OCI-LY7 (cell line): ENCODE data around the gene MOK. TPM values are rescaled to one million over a fixed set of nuclear protein-coding genes. Genes with fewer than 3 reads are reported as not detected.

Experiments
- BruUV-seq: library from RNA; stranded (reverse); fragments of 400-500 nt; replicated peaks from 2 replicates; lab custom pipeline; 2021; lab: Mats Ljungman, UMichigan
- CTCF ChIA-PET: fragments of 300-600 bp; sonication (Branson Sonifier 250); formaldehyde crosslinking; loops from one replicate; lab custom pipeline; 2022; ENCODE audit warnings: antibody characterized with exemption; ENCODE audit not compliant: unreplicated experiment; lab: Charles Lee
- POLR2A ChIA-PET: fragments of 300-600 bp; sonication (Branson Sonifier 250); formaldehyde crosslinking; loops from one replicate; lab custom pipeline; 2022; ENCODE audit warnings: antibody characterized with exemption; lab: Charles Lee
- DNase-seq: peaks from one replicate; pipeline ENCODE4 v3.0.0-alpha.2; 2015; ENCODE audit warnings: low spot score
- H2AFZ ChIP-seq: fragments of 200-600 bp; sonication (generic), shearing (Covaris generic); 2 replicates; pipeline ENCODE4 v1.6.1; 2014; ENCODE audit warnings: mild to moderate bottlenecking, antibody characterized with exemption, low read length, moderate library complexity
- H3K27ac ChIP-seq: fragments of 200-600 bp; sonication (generic); 2 replicates; pipeline ENCODE4 v1.5.1; 2014; ENCODE audit warnings: mixed run types, low read depth, mild to moderate bottlenecking, moderate library complexity, low read length, inconsistent platforms; ENCODE audit not compliant: poor library complexity, severe bottlenecking
- H3K36me3 ChIP-seq: fragments of 200-600 bp; sonication (generic); 2 replicates; pipeline ENCODE4 v1.6.1; 2014; ENCODE audit warnings: mild to moderate bottlenecking, antibody characterized with exemption, low read length, moderate library complexity, mixed read lengths; ENCODE audit not compliant: insufficient read depth
- H3K4me1 ChIP-seq: fragments of 200-600 bp; sonication (generic); 2 replicates; pipeline ENCODE4 v1.5.1; 2014; ENCODE audit warnings: mild to moderate bottlenecking, low read length; ENCODE audit not compliant: insufficient read depth, poor library complexity, severe bottlenecking
- H3K4me2 ChIP-seq: fragments of 200-600 bp; sonication (generic); 2 replicates; pipeline ENCODE4 v1.6.1; 2014; ENCODE audit warnings: mild to moderate bottlenecking, low read length
- H3K4me3 ChIP-seq: fragments of 200-600 bp; sonication (generic); 2 replicates; pipeline ENCODE4 v1.5.1; 2014; ENCODE audit warnings: mild to moderate bottlenecking, low read depth, low read length; ENCODE audit not compliant: poor library complexity, severe bottlenecking
- H3K79me2 ChIP-seq: fragments of 200-600 bp; sonication (generic); 2 replicates; pipeline ENCODE4 v1.6.1; 2016; ENCODE audit warnings: low read depth, mild to moderate bottlenecking, low read length, moderate library complexity, mixed read lengths; ENCODE audit not compliant: insufficient read depth
- H3K9me2 ChIP-seq: fragments of 200-600 bp; sonication (generic); 2 replicates; pipeline ENCODE4 v1.6.1; 2016; ENCODE audit warnings: mild to moderate bottlenecking, low read length, mixed read lengths; ENCODE audit not compliant: insufficient read depth
- H3K9me3 ChIP-seq: fragments of 200-600 bp; sonication (generic); 2 replicates; pipeline ENCODE4 v1.6.1; 2014; ENCODE audit warnings: mild to moderate bottlenecking, mixed run types, low read length, mixed read lengths
- H4K20me1 ChIP-seq: fragments of 200-600 bp; sonication (generic); 2 replicates; pipeline ENCODE4 v1.6.1; 2014; ENCODE audit warnings: mild to moderate bottlenecking, antibody characterized with exemption, low read length, moderate library complexity, mixed read lengths; ENCODE audit not compliant: insufficient read depth
- EZH2phosphoT487 ChIP-seq: fragments of 200-600 bp; sonication (generic); IDR thresholded peaks from 2 replicates; pipeline ENCODE4 v1.6.1; 2018; ENCODE audit warnings: low read depth, borderline replicate concordance, mild to moderate bottlenecking, mixed run types, antibody characterized with exemption, low read length, moderate library complexity, mixed read lengths
- intact Hi-C: fragments of 100-400 bp; cut with micrococcal nuclease; formaldehyde crosslinking; loops from one replicate; pipeline ENCODE4 v1.10.0; 2022; ENCODE audit not compliant: unreplicated experiment
- total RNA-seq, 2 experiments: library from RNA; depleted of rRNA in 1 of 2; stranded (reverse); fragments of >200 nt in 1 of 2; shearing (Covaris generic) in 1 of 2; gene quantifications; 2 replicates each; pipeline ENCODE4 v1.2.3, GENCODE V29; 2014 to 2022
- TF ChIP-seq, protein P1 (sequence below): fragments of 200-600 bp; sonication (generic); conservative IDR thresholded peaks from 2 replicates; pipeline ENCODE4 v1.5.1; 2014; ENCODE audit warnings: mild to moderate bottlenecking, antibody characterized with exemption, low read length, moderate library complexity, mixed read lengths

The MOK gene
- total RNA-seq, 2 experiments from 2014 or later: 2.2 to 4.0 TPM

DNA sequence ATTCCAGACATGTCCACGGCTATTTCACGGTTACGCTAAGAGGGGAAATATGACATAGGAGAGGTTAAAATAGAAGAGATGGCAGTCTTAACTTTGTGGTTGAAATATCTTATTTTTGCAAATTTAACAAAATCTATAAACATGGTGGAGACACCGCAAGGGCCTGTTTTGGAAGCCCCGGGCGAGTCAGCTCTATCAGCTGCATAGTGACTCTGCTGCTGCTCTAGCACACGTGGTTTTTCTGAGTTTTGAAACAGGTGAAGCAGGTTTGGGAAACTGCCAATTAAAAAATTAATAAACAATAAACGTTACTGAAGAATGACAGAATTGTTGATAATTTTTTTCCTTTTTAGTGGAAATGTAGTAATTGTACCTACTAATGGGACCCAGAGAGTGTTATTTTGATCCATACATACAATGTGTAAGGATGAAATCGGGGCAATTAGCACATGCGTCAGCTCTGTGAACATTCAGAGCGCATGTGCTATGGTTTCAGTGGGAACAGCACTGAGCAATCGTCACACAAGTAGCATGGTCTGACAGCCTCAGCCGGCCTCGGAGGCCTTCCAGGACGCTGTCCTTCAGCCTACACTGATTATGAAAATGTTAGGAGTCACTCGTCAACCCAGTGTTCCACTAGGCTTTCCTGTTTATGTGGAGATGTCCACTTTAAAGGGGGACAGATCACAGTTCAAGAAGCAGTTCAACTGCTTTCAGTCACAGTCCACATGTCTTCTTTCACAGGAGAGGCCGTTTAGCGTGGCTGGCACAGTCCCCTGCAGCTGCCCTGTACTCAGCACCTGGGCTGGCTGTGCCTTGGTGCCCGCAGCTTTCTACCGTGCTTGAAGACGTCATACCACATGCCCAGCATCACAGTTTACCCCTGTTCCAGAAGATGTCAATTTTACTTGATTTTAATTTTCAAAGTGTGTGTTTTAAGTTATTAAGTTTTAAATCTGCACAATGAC, 51.8 kb downstream of the MOK start:
- no peaks in the 10 kb centered on the region for H3K79me2 ChIP-seq
- no peaks in the 10 kb centered on the region for H3K9me3 ChIP-seq
- BruUV-seq: no TSS peak
- H2AFZ ChIP-seq: no peak overlapping the region
- H4K20me1 ChIP-seq: no peaks in the 10 kb centered on the region
- TF ChIP-seq, protein P1, sequence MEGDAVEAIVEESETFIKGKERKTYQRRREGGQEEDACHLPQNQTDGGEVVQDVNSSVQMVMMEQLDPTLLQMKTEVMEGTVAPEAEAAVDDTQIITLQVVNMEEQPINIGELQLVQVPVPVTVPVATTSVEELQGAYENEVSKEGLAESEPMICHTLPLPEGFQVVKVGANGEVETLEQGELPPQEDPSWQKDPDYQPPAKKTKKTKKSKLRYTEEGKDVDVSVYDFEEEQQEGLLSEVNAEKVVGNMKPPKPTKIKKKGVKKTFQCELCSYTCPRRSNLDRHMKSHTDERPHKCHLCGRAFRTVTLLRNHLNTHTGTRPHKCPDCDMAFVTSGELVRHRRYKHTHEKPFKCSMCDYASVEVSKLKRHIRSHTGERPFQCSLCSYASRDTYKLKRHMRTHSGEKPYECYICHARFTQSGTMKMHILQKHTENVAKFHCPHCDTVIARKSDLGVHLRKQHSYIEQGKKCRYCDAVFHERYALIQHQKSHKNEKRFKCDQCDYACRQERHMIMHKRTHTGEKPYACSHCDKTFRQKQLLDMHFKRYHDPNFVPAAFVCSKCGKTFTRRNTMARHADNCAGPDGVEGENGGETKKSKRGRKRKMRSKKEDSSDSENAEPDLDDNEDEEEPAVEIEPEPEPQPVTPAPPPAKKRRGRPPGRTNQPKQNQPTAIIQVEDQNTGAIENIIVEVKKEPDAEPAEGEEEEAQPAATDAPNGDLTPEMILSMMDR: no peak
- TF ChIP-seq EZH2phosphoT487: no peak
- H3K36me3 ChIP-seq: no peaks in the 10 kb centered on the region
- H3K4me1 ChIP-seq: no peaks in the 10 kb centered on the region
- H3K4me3 ChIP-seq: no peak overlapping the region
- intact Hi-C loops: no loop called here
- CTCF ChIA-PET: no interaction called here
- no peak for DNase-seq
- POLR2A ChIA-PET: interaction anchor here (0.6 kb wide), 1 partner anchor 1205 kb away, joined by 3 read pairs; no protein-coding TSS in a partner anchor
- no peak overlapping the region for H3K4me2 ChIP-seq
- no peaks in the 10 kb centered on the region for H3K9me2 ChIP-seq
- H3K27ac ChIP-seq: no peak overlapping the region

DNA sequence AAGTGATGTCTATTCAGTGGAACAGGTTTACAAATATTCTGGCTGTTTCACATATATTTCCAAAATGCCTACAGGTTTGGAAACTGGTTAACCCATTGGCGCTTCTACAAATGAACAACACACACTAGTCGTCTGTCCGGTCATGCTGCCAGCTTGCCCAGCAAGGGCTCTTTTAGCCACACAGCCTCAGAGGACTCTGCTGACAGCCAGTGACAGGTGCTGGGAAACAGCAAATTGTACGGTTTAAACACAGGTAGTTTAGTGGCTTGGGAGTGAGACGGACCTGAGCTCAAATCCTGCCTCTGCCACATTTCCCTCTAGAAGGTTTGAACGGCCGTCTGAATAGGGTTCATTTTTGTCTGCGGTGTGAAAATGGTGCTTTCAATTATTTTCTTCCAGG, 53.8 kb downstream of the MOK start:
- no peaks in the 10 kb centered on the region for H4K20me1 ChIP-seq
- H3K9me3 ChIP-seq: no peaks in the 10 kb centered on the region
- no peaks in the 10 kb centered on the region for H3K4me1 ChIP-seq
- no peak overlapping the region for H3K4me2 ChIP-seq
- intact Hi-C loops: no loop called here
- H3K4me3 ChIP-seq: no peak overlapping the region
- H3K27ac ChIP-seq: no peak overlapping the region
- H3K79me2 ChIP-seq: no peaks in the 10 kb centered on the region
- POLR2A ChIA-PET: no interaction called here
- DNase-seq: no peak
- no peak overlapping the region for H2AFZ ChIP-seq
- TF ChIP-seq, protein P1: no peak
- TF ChIP-seq EZH2phosphoT487: no peak
- H3K9me2 ChIP-seq: no peaks in the 10 kb centered on the region
- no peaks in the 10 kb centered on the region for H3K36me3 ChIP-seq
- CTCF ChIA-PET: no interaction called here
- BruUV-seq: no TSS peak

DNA sequence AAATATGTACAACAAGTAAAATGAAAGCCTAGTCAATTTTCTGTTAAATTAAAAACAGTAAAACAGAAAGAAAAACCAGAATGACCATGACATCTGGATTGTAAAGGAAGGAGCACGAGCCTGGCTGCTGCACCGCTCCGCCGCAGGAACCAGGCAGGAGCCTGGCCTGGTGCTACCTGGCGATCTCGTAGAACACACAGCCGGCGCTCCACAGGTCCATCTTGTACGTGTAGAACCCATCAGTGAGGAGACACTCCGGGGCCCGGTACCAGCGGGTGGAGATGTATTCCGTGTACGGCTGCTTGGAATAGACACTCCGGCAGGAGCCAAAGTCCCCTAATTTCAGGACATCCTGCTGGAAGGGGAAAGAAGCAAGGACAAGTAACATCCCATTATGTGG, 54.3 kb downstream of the MOK start:
- BruUV-seq: no TSS peak
- no peak overlapping the region for H2AFZ ChIP-seq
- no peak for TF ChIP-seq EZH2phosphoT487
- TF ChIP-seq, protein P1: no peak
- no peaks in the 10 kb centered on the region for H3K79me2 ChIP-seq
- no peaks in the 10 kb centered on the region for H3K9me2 ChIP-seq
- intact Hi-C loops: no loop called here
- H3K36me3 ChIP-seq: no peaks in the 10 kb centered on the region
- no peaks in the 10 kb centered on the region for H4K20me1 ChIP-seq
- ChIA-PET POLR2A (no interaction called here), CTCF (no interaction called here)
- no peak overlapping the region for H3K27ac ChIP-seq
- no peaks in the 10 kb centered on the region for H3K9me3 ChIP-seq
- no peaks in the 10 kb centered on the region for H3K4me1 ChIP-seq
- no peak for DNase-seq
- no peak overlapping the region for H3K4me3 ChIP-seq
- H3K4me2 ChIP-seq: no peak overlapping the region
